ENCODE results near the gene RHOA. TPM values are rescaled to one million over a fixed set of nuclear protein-coding genes. Genes with fewer than 3 reads are reported as not detected.

RHOA gene
- total and polyA plus RNA-seq, 2 donors (not counting 1 experiment from before 2014, with no cell fraction given) = 548 to 1,002 TPM

- Histone ChIP-seq H3K36me3 (ENCODE audit: control insufficient read depth, insufficient read depth, low read length) (no peaks in the 10 kb centered on the region), H3K27ac (ENCODE audit: insufficient read depth, low read length) (no peak overlapping the region), H3K4me1 (ENCODE audit: control insufficient read depth, extremely low read depth, insufficient read depth, low read length) (peaks cover 8% of the 10 kb centered on the region), H3K4me2 (ENCODE audit: extremely low read depth, insufficient read depth, low read length) (no peak overlapping the region), H3K27me3 (ENCODE audit: control insufficient read depth, insufficient read depth, low read length) (no peaks in the 10 kb centered on the region), H2AFZ (ENCODE audit: low read length) (no peak overlapping the region), H3K4me3 (replicated peaks in 1 of 4; ENCODE audit: control extremely low read depth in 1 of 4, insufficient read depth in 1 of 4, low read depth in 3 of 4, low read length in 4 of 4) (no peak overlapping the region), H4K20me1 (ENCODE audit: control insufficient read depth, extremely low read depth, insufficient read depth, low read length) (no peaks in the 10 kb centered on the region), H3K79me2 (ENCODE audit: control insufficient read depth, insufficient read depth, low read length) (peaks cover 21% of the 10 kb centered on the region), H3K9me3 (ENCODE audit: control insufficient read depth, insufficient read depth, low read depth, low read length) (no peaks in the 10 kb centered on the region), H3K9ac (ENCODE audit: insufficient read depth, low read length) (no peak overlapping the region)
- TF ChIP-seq CTCF (conservative IDR thresholded peaks at IDR 0.05 in 1 of 2, IDR thresholded peaks at IDR 0.05 in 1 of 2; ENCODE audit: low read depth in 1 of 2, low read length in 2 of 2) (no peak), EZH2 (IDR thresholded peaks at IDR 0.05; ENCODE audit: low read length, missing control alignments) (no peak)
- no peak for DNase-seq (ENCODE audit: low read depth in 2 of 2)
Measured at GRCh38 chr3:49343163-49343562, 68.6 kb downstream of the RHOA start.

- TF ChIP-seq CTCF (conservative IDR thresholded peaks at IDR 0.05 in 1 of 2, IDR thresholded peaks at IDR 0.05 in 1 of 2; ENCODE audit: low read depth in 1 of 2, low read length in 2 of 2) (no peak), EZH2 (IDR thresholded peaks at IDR 0.05; ENCODE audit: low read length, missing control alignments) (no peak)
- Histone ChIP-seq H3K4me3 (replicated peaks in 1 of 4; ENCODE audit: control extremely low read depth in 1 of 4, insufficient read depth in 1 of 4, low read depth in 3 of 4, low read length in 4 of 4) (no peak overlapping the region), H2AFZ (ENCODE audit: low read length) (no peak overlapping the region), H3K36me3 (ENCODE audit: control insufficient read depth, insufficient read depth, low read length) (no peaks in the 10 kb centered on the region), H3K4me2 (ENCODE audit: extremely low read depth, insufficient read depth, low read length) (no peak overlapping the region), H3K9ac (ENCODE audit: insufficient read depth, low read length) (no peak overlapping the region), H4K20me1 (ENCODE audit: control insufficient read depth, extremely low read depth, insufficient read depth, low read length) (no peaks in the 10 kb centered on the region), H3K9me3 (ENCODE audit: control insufficient read depth, insufficient read depth, low read depth, low read length) (no peaks in the 10 kb centered on the region), H3K79me2 (ENCODE audit: control insufficient read depth, insufficient read depth, low read length) (peaks cover 29% of the 10 kb centered on the region), H3K27me3 (ENCODE audit: control insufficient read depth, insufficient read depth, low read length) (no peaks in the 10 kb centered on the region), H3K4me1 (ENCODE audit: control insufficient read depth, extremely low read depth, insufficient read depth, low read length) (peaks cover 8% of the 10 kb centered on the region), H3K27ac (ENCODE audit: insufficient read depth, low read length) (no peak overlapping the region)
- DNase-seq (ENCODE audit: low read depth in 2 of 2) = no peak
Measured at GRCh38 chr3:49341996-49342395, 69.8 kb downstream of the RHOA start.

- Histone ChIP-seq H3K4me1 (ENCODE audit: control insufficient read depth, extremely low read depth, insufficient read depth, low read length) (peaks cover 8% of the 10 kb centered on the region), H3K9me3 (ENCODE audit: control insufficient read depth, insufficient read depth, low read depth, low read length) (no peaks in the 10 kb centered on the region), H3K79me2 (ENCODE audit: control insufficient read depth, insufficient read depth, low read length) (peaks cover 33% of the 10 kb centered on the region), H3K27ac (ENCODE audit: insufficient read depth, low read length) (peak within 1 kb of the TSS; percentile 92), H3K4me3 (replicated peaks in 1 of 4; ENCODE audit: control extremely low read depth in 1 of 4, insufficient read depth in 1 of 4, low read depth in 3 of 4, low read length in 4 of 4) (peak within 1 kb of the TSS; percentile 85 to 93 (median 87)), H3K9ac (ENCODE audit: insufficient read depth, low read length) (peak within 1 kb of the TSS; percentile 77), H2AFZ (ENCODE audit: low read length) (peak within 1 kb of the TSS; percentile 81), H4K20me1 (ENCODE audit: control insufficient read depth, extremely low read depth, insufficient read depth, low read length) (no peaks in the 10 kb centered on the region), H3K36me3 (ENCODE audit: control insufficient read depth, insufficient read depth, low read length) (peaks cover 2% of the 10 kb centered on the region), H3K27me3 (ENCODE audit: control insufficient read depth, insufficient read depth, low read length) (no peaks in the 10 kb centered on the region), H3K4me2 (ENCODE audit: extremely low read depth, insufficient read depth, low read length) (peak within 1 kb of the TSS; percentile 94)
- TF ChIP-seq CTCF (conservative IDR thresholded peaks at IDR 0.05 in 1 of 2, IDR thresholded peaks at IDR 0.05 in 1 of 2; ENCODE audit: low read depth in 1 of 2, low read length in 2 of 2) = peak; percentile 45 to 60
- TF ChIP-seq EZH2 (IDR thresholded peaks at IDR 0.05; ENCODE audit: low read length, missing control alignments) = no peak
- peak; percentile 86 to 92 for DNase-seq (ENCODE audit: low read depth in 2 of 2)
Measured at GRCh38 chr3:49339941-49340800, 71.6 kb downstream of the RHOA start, which contains the start of gene USP4. USP4 (minus strand) TSS chr3:49340053; CDS start chr3:49340024, 29 bp downstream.

All from fibroblast of lung (primary cell).